ENCODE measurements around the gene IL1RAPL1.

DNA sequence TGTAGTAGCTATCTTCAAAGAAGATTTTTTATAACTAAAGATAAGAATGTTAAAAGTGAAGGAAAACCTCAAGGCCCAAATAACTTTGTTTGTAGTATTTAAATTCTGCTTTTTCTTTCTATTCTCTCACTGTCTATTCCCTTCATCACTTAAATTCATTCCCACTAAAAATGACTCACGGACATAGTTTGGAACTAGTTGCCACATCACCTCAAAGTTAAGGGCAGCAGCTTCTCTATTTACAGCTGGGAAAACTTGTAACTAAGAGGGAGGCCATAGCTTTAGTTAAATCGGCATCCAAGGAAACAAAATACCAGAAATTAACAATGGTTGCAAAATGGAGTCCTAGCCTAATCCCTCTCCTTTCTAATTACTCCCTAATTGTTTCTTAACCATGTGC, 1302.8 kb downstream of the IL1RAPL1 start:
- TF ChIP-seq, protein P1, sequence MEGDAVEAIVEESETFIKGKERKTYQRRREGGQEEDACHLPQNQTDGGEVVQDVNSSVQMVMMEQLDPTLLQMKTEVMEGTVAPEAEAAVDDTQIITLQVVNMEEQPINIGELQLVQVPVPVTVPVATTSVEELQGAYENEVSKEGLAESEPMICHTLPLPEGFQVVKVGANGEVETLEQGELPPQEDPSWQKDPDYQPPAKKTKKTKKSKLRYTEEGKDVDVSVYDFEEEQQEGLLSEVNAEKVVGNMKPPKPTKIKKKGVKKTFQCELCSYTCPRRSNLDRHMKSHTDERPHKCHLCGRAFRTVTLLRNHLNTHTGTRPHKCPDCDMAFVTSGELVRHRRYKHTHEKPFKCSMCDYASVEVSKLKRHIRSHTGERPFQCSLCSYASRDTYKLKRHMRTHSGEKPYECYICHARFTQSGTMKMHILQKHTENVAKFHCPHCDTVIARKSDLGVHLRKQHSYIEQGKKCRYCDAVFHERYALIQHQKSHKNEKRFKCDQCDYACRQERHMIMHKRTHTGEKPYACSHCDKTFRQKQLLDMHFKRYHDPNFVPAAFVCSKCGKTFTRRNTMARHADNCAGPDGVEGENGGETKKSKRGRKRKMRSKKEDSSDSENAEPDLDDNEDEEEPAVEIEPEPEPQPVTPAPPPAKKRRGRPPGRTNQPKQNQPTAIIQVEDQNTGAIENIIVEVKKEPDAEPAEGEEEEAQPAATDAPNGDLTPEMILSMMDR (IDR thresholded peaks at IDR 0.05): no peak
- TF ChIP-seq POLR2A (IDR thresholded peaks at IDR 0.05): no peak
